GM21381 (cell line): Measurements from ENCODE around the gene UTP20.

ENCODE experiments used
- ATAC-seq: cut with Tn5 transposase; IDR thresholded peaks from one replicate; pipeline ENCODE4 v1.9.1; 2021; ENCODE audit warnings: mild to moderate bottlenecking, moderate library complexity; ENCODE audit not compliant: unreplicated experiment

UTP20 gene

GRCh38 chr12:101424620-101425019 is 144.7 kb downstream of the UTP20 start:
- no peak for ATAC-seq

DNA sequence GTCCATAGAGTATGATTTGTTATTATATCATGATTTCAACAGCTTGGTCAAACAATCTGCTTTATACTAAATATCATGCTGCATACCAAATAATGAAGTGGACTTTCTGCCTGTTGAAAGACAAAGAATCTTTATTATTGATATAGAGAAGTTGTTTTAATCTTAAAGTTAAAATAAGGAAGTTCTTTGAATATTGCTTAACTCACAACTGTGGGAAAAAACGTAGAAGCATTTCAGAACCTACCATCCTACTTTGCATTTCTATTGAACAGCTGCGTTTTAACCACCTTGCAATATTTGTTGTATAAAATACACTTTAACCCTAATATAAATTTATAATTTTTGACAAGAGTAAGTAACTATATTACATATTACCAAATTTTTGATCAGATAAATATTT is 150.6 kb downstream of the UTP20 start:
- ATAC-seq, result no peak

DNA sequence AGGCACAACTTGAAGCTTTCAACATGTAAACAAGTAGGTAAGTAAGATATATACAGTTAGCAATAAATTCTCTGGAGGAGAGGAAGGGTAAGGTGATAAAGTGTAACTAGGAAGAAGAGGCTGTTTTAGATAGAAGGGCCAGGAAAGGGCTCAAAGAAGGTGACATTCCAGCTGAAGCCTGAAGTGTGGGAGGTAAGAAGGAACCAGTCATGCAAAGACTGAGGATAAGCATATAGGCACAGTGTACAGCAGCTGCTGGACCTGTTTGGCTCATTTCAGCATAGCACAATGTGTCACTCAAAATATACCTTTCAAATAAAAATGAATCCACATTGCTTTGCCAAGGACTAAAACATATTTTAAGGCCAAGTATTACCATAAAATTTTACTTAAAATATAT is 156.2 kb downstream of the UTP20 start:
- ATAC-seq, result no peak
